Chondrocyte (in vitro differentiated cells): ENCODE results near the gene CIT. TPM values are rescaled to one million over a fixed set of nuclear protein-coding genes. Genes with fewer than 3 reads are reported as not detected.

Experiments
- DNase-seq: peaks from one replicate; pipeline ENCODE4 v3.0.0; 2021; ENCODE audit warnings: mixed read lengths, low spot score
- H3K27ac Mint-ChIP-seq: one replicate; pipeline ENCODE4 v1.8.0; 2021; ENCODE audit warnings: mild to moderate bottlenecking, moderate library complexity, mixed read lengths; ENCODE audit not compliant: unreplicated experiment
- H3K27me3 Mint-ChIP-seq: 2 replicates; pipeline ENCODE4 v1.8.0; 2021; ENCODE audit warnings: low read depth, mixed read lengths
- H3K36me3 Mint-ChIP-seq: 2 replicates; pipeline ENCODE4 v1.8.0; 2021; ENCODE audit warnings: low read depth, mixed read lengths
- H3K4me1 Mint-ChIP-seq: 2 replicates; pipeline ENCODE4 v1.8.0; 2021; ENCODE audit warnings: low read depth, mild to moderate bottlenecking, mixed read lengths
- H3K4me3 Mint-ChIP-seq: one replicate; pipeline ENCODE4 v1.8.0; 2021; ENCODE audit warnings: mild to moderate bottlenecking, moderate library complexity, mixed read lengths; ENCODE audit not compliant: unreplicated experiment
- H3K9me3 Mint-ChIP-seq: 2 replicates; pipeline ENCODE4 v1.8.0; 2021; ENCODE audit warnings: low read depth, mixed read lengths
- CTCF ChIP-seq: fragments of 200-600 bp; sonication (generic); IDR thresholded peaks from 2 replicates; pipeline ENCODE4 v1.5.0; 2021; ENCODE audit warnings: antibody characterized with exemption, mild to moderate bottlenecking, moderate library complexity
- total RNA-seq: library from RNA; stranded (reverse); gene quantifications from 3 replicates; pipeline ENCODE4 v1.2.1, GENCODE V29; 2021

Gene CIT
- total RNA-seq, 1 donor from 2014 or later: 9.9 TPM

GRCh38 chr12:119689935-119690500 is 187.1 kb downstream of the CIT start:
- H3K27ac Mint-ChIP-seq: no peak overlapping the region
- DNase-seq: no peak
- no peak for TF ChIP-seq CTCF
- no peaks in the 10 kb centered on the region for H3K9me3 Mint-ChIP-seq
- peaks cover 1% of the 10 kb centered on the region for H3K4me1 Mint-ChIP-seq
- H3K36me3 Mint-ChIP-seq: no peaks in the 10 kb centered on the region
- no peak overlapping the region for H3K4me3 Mint-ChIP-seq
- no peaks in the 10 kb centered on the region for H3K27me3 Mint-ChIP-seq

DNA sequence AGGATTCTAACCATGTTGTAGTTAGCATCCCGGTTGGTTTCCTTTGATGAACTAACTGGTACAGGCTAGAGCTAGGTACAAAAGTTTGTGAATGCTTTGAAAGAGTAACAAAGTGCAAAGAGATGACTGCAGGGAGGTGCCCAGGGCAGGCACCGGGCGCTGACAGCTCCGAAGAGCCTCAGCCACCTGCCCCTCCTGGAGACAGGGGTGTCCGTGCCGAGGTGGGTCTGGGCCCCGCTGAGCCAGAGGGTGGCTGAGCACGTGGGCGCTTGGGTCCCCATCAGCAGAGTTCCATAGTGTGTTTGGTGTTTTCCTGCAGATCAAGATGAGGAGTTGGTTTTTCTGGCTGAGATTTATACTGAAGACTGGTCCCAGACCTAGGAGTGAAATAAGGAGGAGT is 189.2 kb downstream of the CIT start:
- DNase-seq: no peak
- Mint-ChIP-seq H3K27ac (no peak overlapping the region), H3K36me3 (no peaks in the 10 kb centered on the region)

DNA sequence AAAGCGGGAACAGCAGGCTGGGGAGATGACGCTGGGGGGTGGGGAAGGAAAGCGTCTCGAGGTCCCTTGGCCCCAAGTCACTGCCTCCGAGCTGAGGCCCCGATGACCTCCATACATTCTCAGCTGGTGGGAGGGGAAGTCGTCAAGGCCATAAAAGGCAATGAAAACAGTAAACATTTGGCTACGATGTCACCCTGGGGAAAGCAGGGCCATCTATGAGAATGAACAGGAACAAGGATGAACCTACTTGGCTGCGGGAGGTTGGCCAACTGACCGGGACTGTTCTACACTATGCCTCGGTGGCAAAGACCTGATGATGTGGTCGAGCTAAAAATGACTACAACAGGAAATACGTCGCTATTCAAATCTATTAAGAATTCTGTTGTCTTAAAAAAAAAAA is 189.7 kb downstream of the CIT start:
- Mint-ChIP-seq H3K4me3 (no peak overlapping the region), H3K36me3 (no peaks in the 10 kb centered on the region), H3K27me3 (no peaks in the 10 kb centered on the region), H3K4me1 (peaks cover 17% of the 10 kb centered on the region), H3K9me3 (no peaks in the 10 kb centered on the region), H3K27ac (no peak overlapping the region)
- TF ChIP-seq CTCF: no peak
- no peak for DNase-seq

More for the DNA sequence above, 189.2 kb downstream of the CIT start:
- Mint-ChIP-seq H3K4me1 (peaks cover 17% of the 10 kb centered on the region), H3K4me3 (no peak overlapping the region), H3K27me3 (no peaks in the 10 kb centered on the region), H3K9me3 (no peaks in the 10 kb centered on the region)
- TF ChIP-seq CTCF: no peak

GRCh38 chr12:119686776-119687175 is 190.3 kb downstream of the CIT start:
- no peak for DNase-seq
- TF ChIP-seq CTCF: no peak
- H3K27ac Mint-ChIP-seq: no peak overlapping the region

GRCh38 chr12:119686355-119686754 is 190.8 kb downstream of the CIT start:
- no peak for DNase-seq
- H3K27me3 Mint-ChIP-seq: no peaks in the 10 kb centered on the region
- H3K36me3 Mint-ChIP-seq: peaks cover 3% of the 10 kb centered on the region
- H3K9me3 Mint-ChIP-seq: no peaks in the 10 kb centered on the region
- H3K4me1 Mint-ChIP-seq: peaks cover 17% of the 10 kb centered on the region
- H3K27ac Mint-ChIP-seq: no peak overlapping the region
- no peak for TF ChIP-seq CTCF
- H3K4me3 Mint-ChIP-seq: no peak overlapping the region

More at GRCh38 chr12:119686776-119687175, 190.3 kb downstream of the CIT start:
- Mint-ChIP-seq H3K27me3 (no peaks in the 10 kb centered on the region), H3K4me3 (no peak overlapping the region), H3K9me3 (no peaks in the 10 kb centered on the region), H3K36me3 (peaks cover 3% of the 10 kb centered on the region), H3K4me1 (peaks cover 17% of the 10 kb centered on the region)
